Activated naive CD4-positive, alpha-beta T cell treated with anti-CD3 and anti-CD28 coated beads, Interleukin-2, amount 50 U/mL, for 24 hours (primary cell): ENCODE results near the gene CDC42BPB.

Experiments used
- H3K27ac Mint-ChIP-seq: one replicate; pipeline ENCODE4 v1.8.0; 2021; ENCODE audit warnings: mild to moderate bottlenecking, mixed read lengths
- H3K27me3 Mint-ChIP-seq: one replicate; pipeline ENCODE4 v1.8.0; 2021; ENCODE audit warnings: mixed read lengths
- H3K36me3 Mint-ChIP-seq: one replicate; pipeline ENCODE4 v1.8.0; 2021; ENCODE audit warnings: mixed read lengths
- H3K4me1 Mint-ChIP-seq: one replicate; pipeline ENCODE4 v1.8.0; 2021; ENCODE audit warnings: mixed read lengths
- H3K4me3 Mint-ChIP-seq: one replicate; pipeline ENCODE4 v1.8.0; 2021; ENCODE audit warnings: mild to moderate bottlenecking, mixed read lengths
- H3K9me3 Mint-ChIP-seq: one replicate; pipeline ENCODE4 v1.8.0; 2021; ENCODE audit warnings: mixed read lengths

Gene CDC42BPB

GRCh38 chr14:102967506-102967795 is 89.9 kb downstream of the CDC42BPB start:
- Mint-ChIP-seq H3K9me3 (no peaks in the 10 kb centered on the region), H3K27me3 (no peaks in the 10 kb centered on the region), H3K4me1 (no peaks in the 10 kb centered on the region), H3K36me3 (peaks cover 2% of the 10 kb centered on the region), H3K4me3 (no peak overlapping the region), H3K27ac (no peak overlapping the region)

DNA sequence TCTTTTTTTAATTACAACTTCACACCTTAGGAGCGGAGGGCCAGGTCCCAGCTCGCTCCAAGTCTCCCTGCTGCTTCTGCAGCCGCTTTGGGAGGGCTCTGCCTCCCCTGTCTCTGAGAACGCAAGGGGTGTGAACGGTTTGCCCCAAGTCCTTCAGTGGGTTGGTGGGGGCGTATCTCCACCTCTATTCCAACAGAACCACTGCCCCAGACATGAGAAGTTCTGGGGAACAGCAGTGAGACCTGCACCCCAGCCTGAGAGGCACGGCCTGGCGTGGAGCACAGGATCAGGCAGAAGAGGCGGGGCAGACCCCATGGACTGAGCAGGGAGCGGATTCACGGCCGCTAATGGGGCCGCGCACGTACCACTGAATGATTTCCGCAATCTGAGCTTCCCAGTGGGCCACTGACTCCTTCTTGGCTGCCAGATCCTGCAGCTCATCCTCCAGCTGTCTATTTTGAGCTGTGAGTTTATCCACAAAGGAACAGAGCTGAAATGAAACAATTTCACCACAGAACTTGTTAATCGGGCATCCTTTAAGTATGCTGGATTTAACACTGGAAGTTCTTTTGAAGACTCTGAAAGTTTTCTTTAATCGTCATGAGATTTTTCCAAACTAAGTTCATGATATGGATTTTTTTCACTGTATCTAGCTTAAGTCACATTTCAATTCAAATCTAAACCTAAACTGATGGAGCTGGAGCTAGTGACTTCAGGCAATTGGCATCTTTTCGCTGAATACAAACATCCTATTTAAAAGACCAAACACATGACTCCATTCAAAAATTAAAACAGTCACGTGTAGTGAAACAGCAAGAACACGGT is 90.5 kb downstream of the CDC42BPB start:
- H3K36me3 Mint-ChIP-seq: peaks cover 2% of the 10 kb centered on the region
- H3K27me3 Mint-ChIP-seq: no peaks in the 10 kb centered on the region
- H3K4me1 Mint-ChIP-seq: no peaks in the 10 kb centered on the region
- no peak overlapping the region for H3K4me3 Mint-ChIP-seq
- H3K9me3 Mint-ChIP-seq: no peaks in the 10 kb centered on the region
- no peak overlapping the region for H3K27ac Mint-ChIP-seq

- Mint-ChIP-seq H3K27me3 (no peaks in the 10 kb centered on the region), H3K4me1 (no peaks in the 10 kb centered on the region), H3K36me3 (peaks cover 2% of the 10 kb centered on the region), H3K4me3 (no peak overlapping the region), H3K9me3 (no peaks in the 10 kb centered on the region), H3K27ac (no peak overlapping the region)
These were observed 91.2 kb downstream of the CDC42BPB start for GRCh38 chr14:102965971-102966655.

GRCh38 chr14:102965282-102965681 is 92.1 kb downstream of the CDC42BPB start:
- no peaks in the 10 kb centered on the region for H3K27me3 Mint-ChIP-seq
- no peaks in the 10 kb centered on the region for H3K4me1 Mint-ChIP-seq
- peaks cover 2% of the 10 kb centered on the region for H3K36me3 Mint-ChIP-seq
- no peak overlapping the region for H3K27ac Mint-ChIP-seq
- no peaks in the 10 kb centered on the region for H3K9me3 Mint-ChIP-seq
- no peak overlapping the region for H3K4me3 Mint-ChIP-seq

DNA sequence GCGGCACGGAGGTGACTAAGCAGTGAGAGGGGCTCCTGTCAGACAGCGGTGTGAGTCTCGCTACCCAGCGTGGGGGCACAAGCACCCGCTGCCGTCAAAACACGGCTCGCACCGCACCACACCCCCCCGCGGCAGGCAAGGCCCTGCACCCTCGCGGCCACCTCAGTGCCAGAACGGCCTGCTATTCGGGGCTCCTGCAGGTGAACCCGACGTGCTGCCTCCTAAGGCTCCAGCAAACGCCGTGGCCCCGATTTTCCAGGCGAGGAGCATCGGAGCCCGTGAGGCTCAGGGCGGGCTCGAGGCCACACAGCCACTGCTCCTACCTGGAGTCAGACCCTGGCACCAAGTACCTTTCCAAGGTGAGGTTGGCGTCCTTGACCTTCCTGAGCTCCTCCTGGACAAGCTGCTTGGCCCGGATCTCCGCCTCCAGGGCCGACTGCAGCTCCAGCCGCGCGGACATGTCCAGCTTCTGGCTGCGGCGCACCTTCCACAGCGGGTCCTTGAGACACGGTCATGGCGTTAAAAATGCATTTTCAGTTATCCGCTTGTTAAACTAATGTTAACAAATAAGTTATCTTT is 93.1 kb downstream of the CDC42BPB start:
- Mint-ChIP-seq H3K36me3 (peaks cover 2% of the 10 kb centered on the region), H3K27me3 (no peaks in the 10 kb centered on the region), H3K9me3 (no peaks in the 10 kb centered on the region), H3K4me1 (no peaks in the 10 kb centered on the region), H3K4me3 (no peak overlapping the region), H3K27ac (no peak overlapping the region)

- no peaks in the 10 kb centered on the region for H3K9me3 Mint-ChIP-seq
- H3K4me1 Mint-ChIP-seq: no peaks in the 10 kb centered on the region
- no peak overlapping the region for H3K27ac Mint-ChIP-seq
- H3K4me3 Mint-ChIP-seq: no peak overlapping the region
- peaks cover 3% of the 10 kb centered on the region for H3K36me3 Mint-ChIP-seq
- no peaks in the 10 kb centered on the region for H3K27me3 Mint-ChIP-seq
These were observed 95.2 kb downstream of the CDC42BPB start for GRCh38 chr14:102962111-102962627.

- H3K9me3 Mint-ChIP-seq: no peaks in the 10 kb centered on the region
- H3K36me3 Mint-ChIP-seq: peaks cover 1% of the 10 kb centered on the region
- no peaks in the 10 kb centered on the region for H3K27me3 Mint-ChIP-seq
- no peaks in the 10 kb centered on the region for H3K4me1 Mint-ChIP-seq
- H3K4me3 Mint-ChIP-seq: no peak overlapping the region
- no peak overlapping the region for H3K27ac Mint-ChIP-seq
These were observed 98.9 kb downstream of the CDC42BPB start for GRCh38 chr14:102958461-102958860.

GRCh38 chr14:102957222-102957621 is 100.1 kb downstream of the CDC42BPB start:
- Mint-ChIP-seq H3K4me1 (no peaks in the 10 kb centered on the region), H3K27ac (no peak overlapping the region), H3K27me3 (no peaks in the 10 kb centered on the region), H3K36me3 (peaks cover 1% of the 10 kb centered on the region), H3K4me3 (no peak overlapping the region), H3K9me3 (no peaks in the 10 kb centered on the region)

- Mint-ChIP-seq H3K27ac (no peak overlapping the region), H3K9me3 (no peaks in the 10 kb centered on the region), H3K4me1 (no peaks in the 10 kb centered on the region), H3K4me3 (no peak overlapping the region), H3K27me3 (no peaks in the 10 kb centered on the region), H3K36me3 (peaks cover 1% of the 10 kb centered on the region)
These were observed 101.5 kb downstream of the CDC42BPB start for GRCh38 chr14:102955636-102956408.

DNA sequence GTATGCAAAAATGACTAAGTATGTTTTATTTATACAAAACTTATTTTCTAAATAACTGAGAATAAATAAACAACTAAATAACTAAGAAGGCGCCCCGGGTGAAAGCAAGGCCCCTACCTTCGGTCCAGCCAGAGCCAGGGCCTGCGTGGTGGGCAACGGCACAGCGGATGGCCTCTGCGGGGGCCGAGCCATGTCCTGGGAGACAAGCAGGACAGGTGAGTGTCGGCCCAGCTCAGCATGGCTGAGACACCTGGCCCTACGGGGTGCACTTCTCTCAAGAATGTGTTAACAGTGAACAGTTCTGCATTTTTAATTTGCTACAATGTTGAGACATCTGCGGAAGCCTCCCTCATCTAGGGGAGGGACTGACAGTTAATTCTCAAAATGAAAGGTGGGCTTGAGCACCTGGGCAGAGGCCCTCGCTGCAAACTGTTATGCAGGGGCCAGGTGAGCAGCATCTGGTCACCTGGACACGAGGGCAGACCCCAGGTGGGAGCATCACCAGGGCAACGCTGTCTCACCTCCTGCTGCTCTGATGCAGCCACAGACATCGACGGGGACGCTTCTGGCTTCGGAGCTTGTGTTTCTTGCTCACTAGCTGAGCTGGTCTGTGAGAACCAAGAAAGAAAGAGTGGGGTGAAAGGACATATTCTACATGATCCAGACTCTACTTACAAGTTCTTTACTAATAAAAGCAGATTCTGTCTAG is 103.1 kb downstream of the CDC42BPB start:
- no peak overlapping the region for H3K4me3 Mint-ChIP-seq
- peaks cover 7% of the 10 kb centered on the region for H3K4me1 Mint-ChIP-seq
- H3K27ac Mint-ChIP-seq: no peak overlapping the region
- peaks cover 1% of the 10 kb centered on the region for H3K36me3 Mint-ChIP-seq
- H3K27me3 Mint-ChIP-seq: no peaks in the 10 kb centered on the region
- H3K9me3 Mint-ChIP-seq: no peaks in the 10 kb centered on the region

- Mint-ChIP-seq H3K4me1 (peaks cover 14% of the 10 kb centered on the region), H3K9me3 (no peaks in the 10 kb centered on the region), H3K4me3 (no peak overlapping the region), H3K27me3 (no peaks in the 10 kb centered on the region), H3K27ac (no peak overlapping the region), H3K36me3 (no peaks in the 10 kb centered on the region)
These were observed 104.2 kb downstream of the CDC42BPB start for GRCh38 chr14:102953100-102953499.

- H3K27me3 Mint-ChIP-seq: no peaks in the 10 kb centered on the region
- H3K4me3 Mint-ChIP-seq: no peak overlapping the region
- H3K9me3 Mint-ChIP-seq: no peaks in the 10 kb centered on the region
- H3K4me1 Mint-ChIP-seq: peaks cover 17% of the 10 kb centered on the region
- H3K27ac Mint-ChIP-seq: no peak overlapping the region
- no peaks in the 10 kb centered on the region for H3K36me3 Mint-ChIP-seq
These were observed 105.1 kb downstream of the CDC42BPB start for GRCh38 chr14:102952276-102952675.

DNA sequence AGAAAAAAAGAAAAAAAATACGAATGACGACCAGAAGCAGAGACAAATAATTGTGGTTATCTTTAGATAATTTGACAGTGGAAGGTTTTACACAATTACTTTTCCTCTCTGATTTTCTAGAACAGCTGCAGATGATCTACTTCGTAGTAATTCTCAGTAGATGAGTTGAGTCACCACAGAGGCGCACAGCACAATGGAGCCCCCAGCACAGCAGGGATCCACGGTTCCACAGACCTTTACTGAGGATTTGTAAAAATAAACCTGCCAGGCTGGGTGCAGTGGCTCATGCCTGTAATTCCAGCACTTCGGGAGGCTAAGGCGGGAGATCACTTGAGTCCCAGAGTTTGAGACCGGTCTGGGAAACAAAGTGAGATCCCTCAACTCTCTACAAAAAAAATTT is 105.5 kb downstream of the CDC42BPB start:
- H3K4me3 Mint-ChIP-seq: no peak overlapping the region
- H3K4me1 Mint-ChIP-seq: peaks cover 22% of the 10 kb centered on the region
- H3K9me3 Mint-ChIP-seq: no peaks in the 10 kb centered on the region
- H3K36me3 Mint-ChIP-seq: no peaks in the 10 kb centered on the region
- H3K27ac Mint-ChIP-seq: no peak overlapping the region
- H3K27me3 Mint-ChIP-seq: no peaks in the 10 kb centered on the region

DNA sequence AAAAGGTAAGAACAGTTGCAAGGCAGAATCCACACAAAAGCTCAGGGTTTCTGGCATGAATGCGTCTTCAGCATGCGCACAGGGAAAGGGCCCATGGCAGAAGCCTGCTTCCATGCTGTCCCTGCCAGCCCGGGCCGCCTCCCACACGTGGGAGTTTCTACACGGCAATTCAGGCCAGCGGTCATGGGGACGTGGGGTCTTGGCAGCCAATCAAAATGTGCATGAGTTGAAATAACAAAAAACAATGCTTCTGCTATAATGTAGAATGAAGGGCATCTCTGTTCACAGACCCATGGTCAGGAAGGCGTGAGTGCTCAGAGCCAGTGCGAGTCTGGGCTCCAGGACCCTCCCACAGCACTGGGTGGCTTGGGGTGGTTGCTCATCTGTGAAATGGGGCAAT is 106.3 kb downstream of the CDC42BPB start:
- Mint-ChIP-seq H3K9me3 (no peaks in the 10 kb centered on the region), H3K36me3 (no peaks in the 10 kb centered on the region), H3K4me1 (peaks cover 26% of the 10 kb centered on the region), H3K27ac (no peak overlapping the region), H3K27me3 (no peaks in the 10 kb centered on the region), H3K4me3 (no peak overlapping the region)

- H3K27me3 Mint-ChIP-seq: no peaks in the 10 kb centered on the region
- peaks cover 26% of the 10 kb centered on the region for H3K4me1 Mint-ChIP-seq
- H3K36me3 Mint-ChIP-seq: no peaks in the 10 kb centered on the region
- H3K4me3 Mint-ChIP-seq: peak overlapping the region; percentile 61
- H3K9me3 Mint-ChIP-seq: no peaks in the 10 kb centered on the region
- peak overlapping the region; percentile 81 for H3K27ac Mint-ChIP-seq
These were observed 107.4 kb downstream of the CDC42BPB start for GRCh38 chr14:102949801-102950451.
